GM23248 (cell line): ENCODE measurements around the gene SOX6.

ENCODE experiments used
- EZH2 ChIP-seq: fragments of 200-600 bp; sonication (generic); IDR thresholded peaks from 2 replicates; pipeline ENCODE4 v1.6.1; 2018; ENCODE audit warnings: antibody characterized with exemption, mild to moderate bottlenecking; ENCODE audit not compliant: insufficient read depth, poor library complexity, severe bottlenecking
- EZH2phosphoT487 ChIP-seq: fragments of 200-600 bp; sonication (generic); IDR thresholded peaks from 2 replicates; pipeline ENCODE4 v1.6.1; 2018; ENCODE audit warnings: antibody characterized with exemption, moderate library complexity, mild to moderate bottlenecking, low read depth; ENCODE audit not compliant: insufficient read depth

GRCh38 chr11:16252373-16252772 lies 104.0 kb downstream of the SOX6 start:
- TF ChIP-seq EZH2 (no peak), EZH2phosphoT487 (no peak)
